ENCODE data around the gene PPP1R3G.

The PPP1R3G gene

GRCh38 chr6:5093231-5094015, 8.3 kb downstream of the PPP1R3G start:
- peak in 9 of 51 donors; percentile 7 to 44 (median 20) for DNase-seq

GRCh38 chr6:5094327-5094726, 9.2 kb downstream of the PPP1R3G start:
- no peak for DNase-seq

DNA sequence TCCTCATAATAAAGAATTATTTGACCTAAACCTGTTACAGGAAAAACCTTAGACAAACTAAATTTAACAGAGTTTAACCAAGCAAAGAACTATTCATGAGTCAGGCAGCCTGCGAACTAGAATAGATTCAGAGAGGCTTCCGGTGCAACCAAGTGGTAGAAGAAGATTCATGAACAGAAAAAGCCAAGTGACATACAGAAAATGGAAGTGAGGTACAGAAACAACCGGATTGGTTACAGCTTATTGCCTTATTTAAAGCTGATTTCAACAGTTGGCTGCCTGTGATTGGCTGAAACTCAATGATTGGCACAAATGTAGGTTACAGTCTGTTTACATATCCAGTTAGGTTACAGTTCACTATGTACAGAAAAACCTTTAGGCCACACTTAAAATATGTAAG, 10.1 kb downstream of the PPP1R3G start:
- DNase-seq, result no peak

GRCh38 chr6:5096482-5096881, 11.3 kb downstream of the PPP1R3G start:
- DNase-seq, result no peak

DNA sequence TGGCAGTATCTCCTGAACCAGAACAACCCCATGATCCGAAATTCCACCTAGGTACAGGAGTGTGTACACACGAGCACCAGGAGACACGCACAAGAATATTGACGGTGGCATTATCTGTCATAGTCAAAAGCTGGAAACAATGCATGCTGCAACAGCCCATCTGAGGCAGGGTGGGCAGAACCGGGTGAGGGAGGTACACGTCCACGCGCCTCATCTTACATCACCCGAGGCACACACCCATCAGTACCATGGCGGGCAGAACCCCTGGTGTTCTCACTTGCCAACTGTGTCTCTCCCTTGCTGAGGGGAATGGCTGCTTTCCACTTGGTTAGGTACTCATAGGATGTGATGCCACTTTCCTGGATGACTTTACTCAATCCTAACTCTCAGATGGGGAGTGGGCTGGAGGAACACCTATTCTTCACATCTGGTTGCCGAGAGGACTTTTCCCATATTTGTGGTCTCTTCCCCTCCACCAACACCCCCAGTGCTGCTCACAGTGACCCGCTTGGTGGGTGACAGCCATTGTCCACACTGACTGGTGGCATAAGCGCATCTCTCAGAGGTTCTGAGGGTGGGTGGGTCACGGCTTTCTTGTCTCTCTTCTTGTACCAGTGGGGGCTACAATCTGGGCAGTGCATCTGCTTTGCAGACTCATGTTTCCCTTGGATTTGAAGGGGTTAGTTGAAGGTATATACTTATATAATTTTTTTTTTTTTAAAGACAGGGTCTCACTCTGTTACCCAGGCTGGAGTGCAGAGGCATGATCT, 13.5 kb downstream of the PPP1R3G start:
- no peak for DNase-seq

DNA sequence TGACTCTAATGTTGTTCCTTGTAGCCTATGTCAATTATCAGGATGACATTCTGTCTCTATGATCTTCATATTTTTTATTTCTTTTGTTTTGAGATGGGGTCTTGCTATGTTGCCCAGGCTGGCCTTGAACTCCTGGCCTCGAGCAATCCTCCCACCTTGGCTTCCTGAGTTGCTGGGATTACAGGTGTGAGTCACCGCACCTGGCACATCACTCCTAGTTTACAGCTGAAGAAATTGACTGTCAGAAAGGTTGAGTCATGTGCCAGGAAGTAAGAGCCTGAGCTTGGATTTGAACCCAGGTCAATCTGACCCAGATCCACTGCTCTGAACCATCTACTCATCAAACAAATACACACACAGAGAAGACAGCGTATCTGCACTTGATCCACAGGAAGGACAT, 14.4 kb downstream of the PPP1R3G start:
- no peak for DNase-seq

GRCh38 chr6:5100806-5101205, 15.7 kb downstream of the PPP1R3G start:
- no peak for DNase-seq

DNA sequence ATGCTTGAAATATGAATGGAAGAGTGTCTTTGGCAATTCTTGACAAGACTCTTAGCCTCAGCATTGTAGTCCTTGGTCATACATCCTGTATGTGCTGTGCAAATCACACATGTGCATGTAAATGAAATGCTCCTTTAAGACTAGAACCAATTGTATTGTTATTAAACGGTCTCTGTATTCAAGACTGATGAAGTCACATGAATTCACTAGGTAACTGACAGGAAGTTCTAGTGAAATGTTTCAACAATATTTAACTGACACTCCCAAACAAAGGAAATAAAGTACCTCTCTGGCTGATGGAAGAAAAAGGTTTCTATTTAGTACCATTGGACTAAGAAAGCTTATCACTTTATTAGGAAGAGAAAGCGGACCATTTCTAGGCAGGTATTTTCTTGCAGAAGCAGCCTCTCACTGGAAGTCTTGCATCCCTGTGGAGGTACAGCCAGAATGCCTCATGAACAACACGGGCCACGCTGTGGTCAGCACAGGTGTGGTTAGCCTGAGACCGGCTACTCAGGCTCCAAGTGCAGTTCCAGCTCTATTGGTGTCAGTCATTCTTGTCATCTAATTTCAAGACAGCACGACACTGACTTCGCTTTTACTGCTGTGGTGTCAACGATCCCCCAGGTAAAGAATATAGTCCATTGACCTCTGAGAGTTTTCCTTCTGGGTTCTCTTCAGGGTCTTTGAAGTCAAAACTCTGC, 17.3 kb downstream of the PPP1R3G start:
- no peak for DNase-seq

DNA sequence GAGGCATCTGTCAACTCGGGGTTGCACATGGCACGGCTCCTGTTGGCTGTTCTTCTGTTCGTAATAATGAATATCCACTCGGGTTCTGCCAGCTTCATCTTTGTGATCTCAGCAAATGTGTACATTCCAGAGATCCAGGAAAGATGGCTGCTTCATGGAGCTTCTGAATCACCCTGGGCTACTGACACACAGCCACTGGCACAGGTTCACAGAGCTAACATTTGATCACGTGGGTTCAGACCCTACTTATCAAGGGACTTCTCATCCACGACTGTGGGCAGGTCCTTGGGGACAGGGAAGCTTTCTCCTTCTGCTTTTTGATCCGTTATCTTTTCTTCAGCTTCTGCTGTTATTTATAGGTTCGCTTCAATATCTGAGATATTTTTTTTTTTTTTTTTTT, 18.1 kb downstream of the PPP1R3G start:
- DNase-seq, result no peak

- DNase-seq, result no peak
Observed at GRCh38 chr6:5104667-5105066, 19.5 kb downstream of the PPP1R3G start.

DNA sequence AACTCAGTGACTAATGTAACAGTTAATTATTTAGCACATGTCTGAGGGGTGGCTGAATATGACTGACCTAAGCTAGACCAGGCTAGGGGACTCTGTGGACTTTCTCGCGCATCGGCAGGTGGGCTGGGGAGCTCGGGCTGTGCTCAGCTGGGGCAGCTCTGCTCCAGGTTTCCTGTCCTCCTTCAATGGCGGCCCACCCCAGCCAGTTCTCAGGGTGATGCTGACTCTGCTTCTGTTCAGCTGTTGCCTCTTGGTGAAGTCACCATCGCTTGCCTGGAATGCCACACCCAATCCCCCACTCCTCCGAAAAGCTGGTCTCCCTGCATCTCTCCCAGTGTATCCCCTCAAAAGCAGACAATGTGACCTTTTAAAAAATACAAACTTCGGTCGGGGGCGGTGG, 20.0 kb downstream of the PPP1R3G start:
- no peak for DNase-seq

- no peak for DNase-seq
Observed at GRCh38 chr6:5107341-5107740, 22.2 kb downstream of the PPP1R3G start.

DNA sequence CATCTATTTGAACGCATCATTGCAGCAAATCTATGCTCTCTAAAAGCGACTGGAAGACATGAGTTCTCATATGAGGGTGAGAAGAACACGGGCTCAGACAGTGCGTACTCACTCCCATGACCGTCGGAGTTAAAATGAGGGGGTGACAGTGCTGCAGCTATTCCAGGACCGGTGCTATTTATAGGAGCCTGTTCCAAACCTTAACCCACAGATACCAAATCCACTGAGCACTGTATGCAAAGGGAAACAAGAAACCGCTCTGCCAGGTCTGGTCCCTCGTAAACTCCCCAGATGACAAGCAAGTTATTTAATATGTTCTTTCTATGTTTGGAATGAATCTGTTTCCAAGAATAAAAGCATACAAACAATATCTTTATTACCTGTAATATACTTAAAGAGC, 22.9 kb downstream of the PPP1R3G start:
- DNase-seq, result peak in 1 of 51 donors; percentile 7

GRCh38 chr6:5108536-5109150, 23.5 kb downstream of the PPP1R3G start:
- no peak for DNase-seq

DNA sequence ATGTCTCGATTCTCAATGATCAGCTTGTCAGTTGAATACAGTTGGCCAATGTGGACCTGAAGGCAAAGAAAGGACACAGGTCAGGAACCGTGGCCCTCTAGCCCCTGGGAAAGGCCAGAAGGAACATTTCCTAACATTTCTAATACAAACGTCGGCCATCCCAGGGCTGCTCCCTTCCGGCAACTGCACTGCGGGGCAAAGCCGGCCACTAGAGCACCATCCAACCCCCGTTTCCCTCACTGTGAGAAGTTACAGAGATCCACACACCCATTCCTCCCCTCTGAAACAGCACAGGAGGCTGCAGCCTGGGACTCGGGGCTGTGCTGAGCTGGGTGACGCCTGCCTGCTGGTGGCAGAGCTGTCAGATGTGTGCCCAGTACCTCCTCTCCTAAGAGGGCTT, 24.3 kb downstream of the PPP1R3G start:
- DNase-seq, result no peak

GRCh38 chr6:5110246-5110645, 25.1 kb downstream of the PPP1R3G start:
- DNase-seq, result no peak

GRCh38 chr6:5111626-5112025, 26.5 kb downstream of the PPP1R3G start:
- DNase-seq, result no peak

- no peak for DNase-seq
Observed at GRCh38 chr6:5112066-5112799, 27.1 kb downstream of the PPP1R3G start.

GRCh38 chr6:5113096-5113495, 28.0 kb downstream of the PPP1R3G start:
- no peak for DNase-seq

DNA sequence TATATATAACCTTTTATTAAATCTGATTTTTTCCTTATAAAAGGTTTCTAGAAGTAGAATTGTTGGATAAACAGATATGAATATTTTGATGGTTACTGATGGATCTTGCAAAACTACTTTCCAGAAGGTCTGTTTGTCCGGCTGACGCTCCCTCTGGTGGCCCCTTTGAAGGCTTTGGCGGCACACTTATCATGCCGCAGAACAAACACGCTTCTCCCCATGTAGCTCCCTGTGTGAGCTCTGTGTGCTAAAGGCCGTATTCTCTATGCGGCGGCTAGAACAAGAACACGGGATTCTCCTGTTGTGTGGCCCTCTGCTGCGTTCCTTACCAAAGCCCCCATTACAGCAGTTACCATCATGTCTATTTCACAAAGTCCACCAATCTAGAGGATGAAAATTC, 30.0 kb downstream of the PPP1R3G start:
- DNase-seq, result no peak
